AG04449 (cell line): Measurements from ENCODE around the gene SLC35F6.

Experiments
- CTCF ChIA-PET: fragments of 350-600 bp; formaldehyde crosslinking; extraction: SDS; loops from one replicate; lab custom pipeline; 2021; ENCODE audit warnings: antibody characterized with exemption; lab: Yijun Ruan, JAX
- POLR2A ChIA-PET: fragments of 400-600, 350-600 bp; formaldehyde crosslinking; extraction: SDS; loops from one replicate; lab custom pipeline; 2020; ENCODE audit warnings: antibody characterized with exemption, inconsistent platforms; lab: Yijun Ruan, JAX
- DNase-seq: peaks from one replicate; pipeline ENCODE4 v3.0.0-alpha.2; 2010; ENCODE audit warnings: low read depth, low spot score
- H3K4me3 ChIP-seq: 2 replicates; pipeline ENCODE4 v1.5.1; 2011; ENCODE audit warnings: low read depth, mild to moderate bottlenecking, control low read depth, low read length
- TF ChIP-seq, protein P1 (sequence below): IDR thresholded peaks from one replicate; pipeline ENCODE4 v1.5.1; 2011; ENCODE audit warnings: mild to moderate bottlenecking, moderate library complexity, low read length, control low read depth, inconsistent platforms; ENCODE audit not compliant: insufficient read depth; ENCODE audit errors: missing control alignments

The SLC35F6 gene

DNA sequence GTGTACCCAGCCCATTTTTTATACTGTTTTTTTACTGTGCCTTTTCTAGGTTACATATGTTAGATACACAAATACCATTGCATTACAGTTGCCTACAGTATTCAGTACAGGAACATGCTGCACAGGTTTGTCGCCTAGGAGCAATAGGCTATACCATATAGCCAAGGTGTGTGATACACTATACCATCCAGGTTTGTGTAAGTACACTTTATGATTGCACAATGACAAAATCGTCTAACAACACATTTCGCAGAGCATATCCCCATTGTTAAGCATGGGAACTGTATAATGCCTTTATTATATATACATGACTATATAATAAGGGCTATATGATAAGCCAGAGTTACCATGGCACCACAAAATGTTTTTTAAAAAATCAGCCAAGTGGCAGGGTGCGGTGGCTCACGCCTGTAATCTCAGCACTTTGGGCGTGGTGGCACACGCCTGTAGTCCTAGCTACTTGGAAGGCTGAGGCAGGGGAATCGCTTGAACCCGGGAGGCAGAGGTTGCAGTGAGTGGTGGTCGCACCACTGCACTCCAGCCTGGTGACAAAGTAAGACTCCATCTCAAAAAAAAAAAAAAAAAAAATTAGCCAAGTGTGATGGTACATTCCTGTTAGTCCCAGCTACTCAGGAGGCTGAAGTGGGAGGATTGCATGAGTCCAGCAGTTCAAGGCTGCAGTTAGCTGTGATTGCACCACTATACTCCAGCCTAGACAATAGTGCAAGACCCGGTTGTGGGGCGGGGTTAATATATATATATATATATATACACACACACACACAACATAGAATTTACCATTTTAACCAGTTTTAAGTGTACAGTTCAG, 19.0 kb downstream of the SLC35F6 start:
- POLR2A ChIA-PET, result no interaction called here
- CTCF ChIA-PET, result no interaction called here

DNA sequence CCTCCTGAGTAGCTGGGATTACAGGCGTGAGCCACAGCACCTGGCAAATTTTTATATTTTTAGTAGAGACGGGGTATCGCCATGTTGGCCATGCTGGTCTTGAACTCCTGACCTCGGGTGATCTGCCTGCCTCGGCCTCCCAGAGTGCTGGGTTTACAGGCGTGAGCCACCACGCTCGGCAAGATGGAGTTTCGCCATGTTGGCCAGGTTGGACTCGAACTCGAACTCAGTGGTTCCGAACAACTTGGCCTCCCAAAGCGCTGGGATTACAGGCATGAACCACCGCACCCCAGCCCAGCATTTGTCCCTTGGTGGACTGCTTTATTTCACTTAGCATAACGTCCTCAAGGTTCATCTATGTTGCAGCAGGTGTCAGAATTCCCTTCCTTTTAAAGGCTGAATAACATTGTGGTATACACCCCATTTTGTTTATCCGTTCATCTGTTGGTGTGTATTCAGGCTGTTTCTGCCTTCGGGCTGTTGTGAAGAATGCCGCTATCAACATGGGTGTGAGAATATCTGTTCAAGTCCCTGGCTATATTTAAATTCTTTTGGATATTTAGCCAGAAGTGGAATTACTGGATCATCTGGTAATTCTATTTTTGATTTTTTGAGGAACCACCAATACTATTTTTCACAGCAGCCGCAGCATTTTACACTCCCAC, 20.6 kb downstream of the SLC35F6 start:
- H3K4me3 ChIP-seq, result no peak overlapping the region; the same call in 1 of the 2 replicates
- ChIA-PET POLR2A (no interaction called here), CTCF (no interaction called here)
- TF ChIP-seq, protein P1, sequence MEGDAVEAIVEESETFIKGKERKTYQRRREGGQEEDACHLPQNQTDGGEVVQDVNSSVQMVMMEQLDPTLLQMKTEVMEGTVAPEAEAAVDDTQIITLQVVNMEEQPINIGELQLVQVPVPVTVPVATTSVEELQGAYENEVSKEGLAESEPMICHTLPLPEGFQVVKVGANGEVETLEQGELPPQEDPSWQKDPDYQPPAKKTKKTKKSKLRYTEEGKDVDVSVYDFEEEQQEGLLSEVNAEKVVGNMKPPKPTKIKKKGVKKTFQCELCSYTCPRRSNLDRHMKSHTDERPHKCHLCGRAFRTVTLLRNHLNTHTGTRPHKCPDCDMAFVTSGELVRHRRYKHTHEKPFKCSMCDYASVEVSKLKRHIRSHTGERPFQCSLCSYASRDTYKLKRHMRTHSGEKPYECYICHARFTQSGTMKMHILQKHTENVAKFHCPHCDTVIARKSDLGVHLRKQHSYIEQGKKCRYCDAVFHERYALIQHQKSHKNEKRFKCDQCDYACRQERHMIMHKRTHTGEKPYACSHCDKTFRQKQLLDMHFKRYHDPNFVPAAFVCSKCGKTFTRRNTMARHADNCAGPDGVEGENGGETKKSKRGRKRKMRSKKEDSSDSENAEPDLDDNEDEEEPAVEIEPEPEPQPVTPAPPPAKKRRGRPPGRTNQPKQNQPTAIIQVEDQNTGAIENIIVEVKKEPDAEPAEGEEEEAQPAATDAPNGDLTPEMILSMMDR, result no peak
- DNase-seq, result no peak

More for the DNA sequence above, 19.0 kb downstream of the SLC35F6 start:
- TF ChIP-seq, protein P1, result no peak
- no peak for DNase-seq
- no peak overlapping the region for H3K4me3 ChIP-seq

DNA sequence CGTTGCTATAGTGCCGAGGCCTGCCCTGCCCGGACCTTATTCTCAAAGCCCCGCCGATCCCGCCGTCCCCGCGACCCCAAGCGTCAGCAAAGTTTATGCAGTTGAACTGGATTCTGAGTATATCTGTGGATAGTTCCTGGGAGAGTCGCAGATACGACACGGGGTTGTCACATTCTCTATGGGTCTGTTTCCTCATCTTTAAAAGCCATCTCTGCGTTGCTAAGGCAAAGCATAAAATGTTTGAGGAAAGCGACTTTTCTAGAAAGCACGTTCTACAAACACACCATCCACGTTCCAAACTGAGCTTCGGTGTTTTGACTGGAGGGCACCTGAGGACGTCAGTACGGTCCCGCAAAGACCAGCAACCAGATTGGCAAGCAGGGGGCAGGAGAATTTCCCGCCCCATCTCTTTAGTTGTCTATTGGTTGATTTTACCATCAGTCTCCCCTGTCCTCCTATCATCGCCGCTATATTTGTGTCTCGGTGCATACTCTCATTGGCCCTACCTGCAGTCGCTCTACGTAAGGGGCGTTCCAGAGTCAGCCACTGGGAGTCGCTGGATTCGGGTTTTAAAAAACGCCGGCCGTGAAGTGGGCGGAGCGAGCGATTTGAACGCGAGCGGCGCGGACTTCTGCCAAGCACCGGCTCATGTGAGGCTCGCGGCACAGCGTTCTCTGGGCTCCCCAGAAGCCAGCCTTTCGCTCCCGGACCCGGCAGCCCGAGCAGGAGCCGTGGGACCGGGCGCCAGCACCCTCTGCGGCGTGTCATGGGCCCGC, 21.5 kb downstream of the SLC35F6 start, which contains the start of gene CENPA:
Gene CENPA, plus strand, starts transcription at position 626 of the 776 bp plus-strand sequence. Its CDS starts 141 bp downstream, at position 767.
- TF ChIP-seq, protein P1, result no peak
- POLR2A ChIA-PET, result no interaction called here
- peak within 1 kb of the TSS; percentile 74 for H3K4me3 ChIP-seq
- peak; percentile 98 for DNase-seq
- CTCF ChIA-PET, result interaction anchor here (2.2 kb wide), 1 partner anchor 8 kb away, joined by 6 read pairs; no protein-coding TSS in a partner anchor

DNA sequence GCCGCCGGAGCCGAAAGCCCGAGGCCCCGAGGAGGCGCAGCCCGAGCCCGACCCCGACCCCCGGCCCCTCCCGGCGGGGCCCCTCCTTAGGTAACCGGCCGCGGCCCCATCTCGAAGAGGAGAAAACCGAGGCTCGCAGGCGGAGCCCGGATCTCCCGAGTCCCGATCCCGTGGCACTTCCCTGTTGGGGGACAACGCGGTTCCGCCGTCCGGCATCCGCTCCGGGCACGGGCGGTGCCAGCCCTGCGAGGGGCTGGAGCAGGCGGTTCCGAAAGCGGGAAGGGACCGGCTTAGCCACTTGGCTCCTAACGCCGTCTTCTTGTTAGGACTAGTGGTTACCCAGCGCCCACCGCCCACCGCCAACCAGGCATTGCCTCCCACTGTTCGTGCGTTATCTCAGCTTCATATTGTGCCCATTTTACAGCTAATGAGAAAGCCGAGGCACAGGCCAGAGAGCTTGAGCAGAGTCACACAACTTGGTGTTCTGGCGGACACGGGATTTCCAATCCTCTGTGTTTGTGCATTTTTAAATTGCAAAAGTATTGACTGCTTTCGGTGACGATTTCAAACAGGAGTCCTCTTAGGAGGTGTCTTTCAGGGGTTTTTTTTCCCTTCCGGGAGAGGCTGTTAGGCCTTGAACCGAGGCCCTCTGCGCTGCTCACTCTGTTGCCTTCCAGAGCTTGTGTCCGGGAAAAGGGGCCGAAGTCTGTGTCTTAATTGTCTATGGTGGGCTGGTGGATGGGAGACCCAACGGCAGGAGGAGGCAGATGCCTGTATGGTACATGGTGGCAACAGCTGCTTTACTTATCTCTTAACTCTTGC, 22.3 kb downstream of the SLC35F6 start:
- peak overlapping the region; percentile 74 for H3K4me3 ChIP-seq
- no peak for DNase-seq
- TF ChIP-seq, protein P1, result no peak
- ChIA-PET POLR2A (no interaction called here), CTCF (interaction anchor here (2.2 kb wide), 1 partner anchor 9 kb away, joined by 6 read pairs; no protein-coding TSS in a partner anchor)

DNA sequence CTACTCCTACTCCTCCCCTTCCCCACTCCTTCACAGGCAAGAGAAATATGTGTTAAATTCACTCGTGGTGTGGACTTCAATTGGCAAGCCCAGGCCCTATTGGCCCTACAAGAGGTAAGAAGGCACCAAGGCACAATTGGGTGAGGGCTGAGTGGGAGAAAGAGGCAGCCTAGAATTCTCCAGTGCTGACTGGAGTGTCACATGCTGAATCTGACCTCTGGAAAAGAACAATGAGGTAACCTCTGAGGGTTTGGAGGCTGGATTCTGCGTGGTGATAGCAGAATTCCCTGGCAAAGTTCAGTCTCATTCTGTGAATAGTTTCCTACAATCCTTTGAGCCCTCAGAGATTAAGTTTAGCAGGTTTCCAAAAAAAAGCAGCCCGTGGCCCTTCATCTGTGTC, 28.6 kb downstream of the SLC35F6 start:
- POLR2A ChIA-PET, result no interaction called here
- no peak for DNase-seq
- CTCF ChIA-PET, result interaction anchor here (0.9 kb wide), 1 partner anchor 169 kb away, joined by 3 read pairs; no protein-coding TSS in a partner anchor
- TF ChIP-seq, protein P1, result no peak
- no peak overlapping the region for H3K4me3 ChIP-seq
